Epidermal melanocyte (primary cell): ENCODE measurements around the gene LPCAT3.
"Not testable (repeated sequence)": the region's sequence is repeated elsewhere in the genome, so short reads cannot be mapped to it uniquely, and the experiment has no call there.

Source experiments
- DNase-seq: peaks from one replicate; pipeline ENCODE4 v3.0.0; 2011; ENCODE audit warnings: low spot score; ENCODE audit not compliant: insufficient read length

The LPCAT3 gene

GRCh38 chr12:7018350-7019042 is at the start of gene LPCAT3:
Gene LPCAT3, minus strand, starts transcription at chr12:7018476. Its CDS starts 52 bp downstream, at chr12:7018424.
- peak; percentile 95 for DNase-seq

GRCh38 chr12:7067096-7067495 is 48.8 kb upstream of the LPCAT3 start:
- no peak for DNase-seq

- no peak for DNase-seq
Observed at GRCh38 chr12:7066596-7066995, 48.3 kb upstream of the LPCAT3 start.

GRCh38 chr12:7065073-7065623 is 46.9 kb upstream of the LPCAT3 start:
- DNase-seq = no peak

- DNase-seq = no peak
Observed at GRCh38 chr12:7064516-7064915, 46.2 kb upstream of the LPCAT3 start.

GRCh38 chr12:7061596-7061995 is 43.3 kb upstream of the LPCAT3 start:
- DNase-seq = no peak

- DNase-seq = no peak
Observed at GRCh38 chr12:7061138-7061537, 42.9 kb upstream of the LPCAT3 start.

GRCh38 chr12:7060353-7060954 is 42.2 kb upstream of the LPCAT3 start, which contains the start of gene C1S:
Gene C1S, plus strand, starts transcription at chr12:7060718. Its CDS starts 1,195 bp downstream, at chr12:7061913.
- DNase-seq = peak; percentile 93

- no peak for DNase-seq
Observed at GRCh38 chr12:7059780-7060179, 41.5 kb upstream of the LPCAT3 start.

- no peak for DNase-seq
Observed at GRCh38 chr12:7058850-7059395, 40.6 kb upstream of the LPCAT3 start.

GRCh38 chr12:7058163-7058845 is 40.0 kb upstream of the LPCAT3 start:
- DNase-seq = no peak

- not testable (repeated sequence) for DNase-seq
Observed at GRCh38 chr12:7055736-7056135, 37.5 kb upstream of the LPCAT3 start.

GRCh38 chr12:7054925-7055324 is 36.6 kb upstream of the LPCAT3 start:
- DNase-seq = no peak

GRCh38 chr12:7049973-7050372 is 31.7 kb upstream of the LPCAT3 start:
- not testable (repeated sequence) for DNase-seq

- not testable (repeated sequence) for DNase-seq
Observed at GRCh38 chr12:7049445-7049951, 31.2 kb upstream of the LPCAT3 start.

GRCh38 chr12:7047306-7047705 is 29.0 kb upstream of the LPCAT3 start:
- DNase-seq = no peak

- no peak for DNase-seq
Observed at GRCh38 chr12:7046383-7047105, 28.3 kb upstream of the LPCAT3 start.

GRCh38 chr12:7045913-7046312 is 27.6 kb upstream of the LPCAT3 start:
- no peak for DNase-seq

GRCh38 chr12:7042842-7043241 is 24.6 kb upstream of the LPCAT3 start:
- peak; percentile 27 for DNase-seq

GRCh38 chr12:7039403-7039802 is 21.1 kb upstream of the LPCAT3 start:
- DNase-seq = no peak

- DNase-seq = no peak
Observed at GRCh38 chr12:7038591-7038990, 20.3 kb upstream of the LPCAT3 start.
